ENCODE data around the gene TRPM3.

TRPM3 gene

GRCh38 chr9:70564468-70565335 lies 556.7 kb downstream of the TRPM3 start:
- Mint-ChIP-seq H3K27me3 (ENCODE audit: low read depth, poor library complexity) (no peaks in the 10 kb centered on the region), H3K27ac (peak overlapping the region; percentile 64), H3K4me3 (no peak overlapping the region), H3K36me3 (ENCODE audit: low read depth) (no peaks in the 10 kb centered on the region), H3K9me3 (no peaks in the 10 kb centered on the region), H3K4me1 (peaks cover 16% of the 10 kb centered on the region)
- no peak for TF ChIP-seq CTCF (IDR thresholded peaks at IDR 0.05)
- no peak for DNase-seq

GRCh38 chr9:70563431-70564204 lies 557.8 kb downstream of the TRPM3 start:
- no peak overlapping the region for H3K4me3 Mint-ChIP-seq
- H3K9me3 Mint-ChIP-seq: no peaks in the 10 kb centered on the region
- no peak for TF ChIP-seq CTCF (IDR thresholded peaks at IDR 0.05)
- no peaks in the 10 kb centered on the region for H3K36me3 Mint-ChIP-seq (ENCODE audit: low read depth)
- no peak for DNase-seq
- H3K4me1 Mint-ChIP-seq: peaks cover 16% of the 10 kb centered on the region
- no peaks in the 10 kb centered on the region for H3K27me3 Mint-ChIP-seq (ENCODE audit: low read depth, poor library complexity)
- peak overlapping the region; percentile 46 for H3K27ac Mint-ChIP-seq

GRCh38 chr9:70563010-70563409 lies 558.4 kb downstream of the TRPM3 start:
- H3K9me3 Mint-ChIP-seq: no peaks in the 10 kb centered on the region
- DNase-seq: no peak
- TF ChIP-seq CTCF (IDR thresholded peaks at IDR 0.05): no peak
- H3K27me3 Mint-ChIP-seq (ENCODE audit: low read depth, poor library complexity): no peaks in the 10 kb centered on the region
- H3K4me3 Mint-ChIP-seq: no peak overlapping the region
- no peaks in the 10 kb centered on the region for H3K36me3 Mint-ChIP-seq (ENCODE audit: low read depth)
- no peak overlapping the region for H3K27ac Mint-ChIP-seq
- peaks cover 16% of the 10 kb centered on the region for H3K4me1 Mint-ChIP-seq

- no peaks in the 10 kb centered on the region for H3K9me3 Mint-ChIP-seq
Measured at GRCh38 chr9:70561786-70562395, 559.5 kb downstream of the TRPM3 start.

GRCh38 chr9:70561111-70561510 lies 560.3 kb downstream of the TRPM3 start:
- no peak for TF ChIP-seq CTCF (IDR thresholded peaks at IDR 0.05)
- H3K27me3 Mint-ChIP-seq (ENCODE audit: low read depth, poor library complexity): no peaks in the 10 kb centered on the region
- H3K4me3 Mint-ChIP-seq: no peak overlapping the region

More at GRCh38 chr9:70561786-70562395, 559.5 kb downstream of the TRPM3 start:
- H3K27me3 Mint-ChIP-seq (ENCODE audit: low read depth, poor library complexity): no peaks in the 10 kb centered on the region
- H3K4me3 Mint-ChIP-seq: no peak overlapping the region
- no peak for DNase-seq
- no peaks in the 10 kb centered on the region for H3K36me3 Mint-ChIP-seq (ENCODE audit: low read depth)
- no peak for TF ChIP-seq CTCF (IDR thresholded peaks at IDR 0.05)
- no peak overlapping the region for H3K27ac Mint-ChIP-seq
- peaks cover 16% of the 10 kb centered on the region for H3K4me1 Mint-ChIP-seq

More at GRCh38 chr9:70561111-70561510, 560.3 kb downstream of the TRPM3 start:
- no peaks in the 10 kb centered on the region for H3K9me3 Mint-ChIP-seq
- H3K4me1 Mint-ChIP-seq: peaks cover 16% of the 10 kb centered on the region
- H3K36me3 Mint-ChIP-seq (ENCODE audit: low read depth): no peaks in the 10 kb centered on the region
- H3K27ac Mint-ChIP-seq: no peak overlapping the region
- no peak for DNase-seq

Measured in nephron progenitor cell (in vitro differentiated cells).